Smooth muscle cell (in vitro differentiated cells): ENCODE measurements around the gene PLSCR3. TPM values are rescaled to one million over a fixed set of nuclear protein-coding genes. Genes with fewer than 3 reads are reported as not detected.

Experiments used
- DNase-seq: peaks from one replicate; lab custom pipeline; 2025; ENCODE audit not compliant: unreplicated experiment; lab: John Stamatoyannopoulos, UW
- H2AFZ ChIP-seq: fragments of 200-600 bp; sonication (generic); 2 replicates; pipeline ENCODE4 v1.6.0; 2016; ENCODE audit warnings: antibody characterized with exemption, low read depth, mild to moderate bottlenecking
- H3F3A ChIP-seq: fragments of 200-600 bp; sonication (generic); 2 replicates; pipeline ENCODE4 v1.6.0; 2017; ENCODE audit warnings: antibody characterized with exemption, low read depth
- H3K27ac ChIP-seq: fragments of 200-600 bp; sonication (generic); 2 replicates; pipeline ENCODE4 v1.5.1; 2016; ENCODE audit warnings: low read depth, mild to moderate bottlenecking
- H3K27me3 ChIP-seq: fragments of 200-600 bp; sonication (generic); 2 replicates; pipeline ENCODE4 v1.6.1; 2016; ENCODE audit warnings: low read depth, mild to moderate bottlenecking
- H3K36me3 ChIP-seq: fragments of 200-600 bp; sonication (generic); 2 replicates; pipeline ENCODE4 v1.5.1; 2016; ENCODE audit warnings: low read depth
- H3K4me1 ChIP-seq: fragments of 200-600 bp; sonication (generic); 2 replicates; pipeline ENCODE4 v1.5.1; 2016; ENCODE audit warnings: low read depth
- H3K4me2 ChIP-seq: fragments of 200-600 bp; sonication (generic); 2 replicates; pipeline ENCODE4 v1.6.0; 2016; ENCODE audit warnings: mild to moderate bottlenecking
- H3K4me3 ChIP-seq: fragments of 200-600 bp; sonication (generic); 2 replicates; pipeline ENCODE4 v1.5.1; 2016; ENCODE audit warnings: mild to moderate bottlenecking
- H3K79me2 ChIP-seq: fragments of 200-600 bp; sonication (generic); 2 replicates; pipeline ENCODE4 v1.6.0; 2016; ENCODE audit warnings: low read depth, mild to moderate bottlenecking
- H3K9ac ChIP-seq: fragments of 200-600 bp; sonication (generic); 2 replicates; pipeline ENCODE4 v1.6.0; 2016; ENCODE audit warnings: low read depth
- H3K9me3 ChIP-seq: fragments of 200-600 bp; sonication (generic); replicated peaks from 2 replicates; pipeline ENCODE4 v1.5.1; 2016; ENCODE audit warnings: low read depth
- H4K20me1 ChIP-seq: fragments of 200-600 bp; sonication (generic); 2 replicates; pipeline ENCODE4 v1.6.0; 2016; ENCODE audit warnings: low read depth
- WGBS: methylation state at CpG from one replicate; pipeline ENCODE4 v1.1.7; 2016; ENCODE audit warnings: low lambda C conversion rate; 5-methylcytosine and 5-hydroxymethylcytosine counted together
- polyA plus RNA-seq: library from polyadenylated mRNA; unstranded; fragments of >200 nt; fragmentation: Nextera tagmentation; extraction: Ambion mirVana; gene quantifications from 2 replicates; pipeline ENCODE4 v1.2.1, GENCODE V29; 2016
- total RNA-seq: library from RNA; depleted of rRNA; stranded (reverse); fragments of >200 nt; gene quantifications from 2 replicates; pipeline ENCODE4 v1.2.3, GENCODE V29; 2014
- TF ChIP-seq, protein P1 (sequence below): fragments of 200-600 bp; sonication (generic); IDR thresholded peaks from 2 replicates; pipeline ENCODE4 v1.5.1; 2017; ENCODE audit warnings: borderline replicate concordance, mild to moderate bottlenecking, antibody characterized with exemption; ENCODE audit not compliant: insufficient read depth, poor library complexity, severe bottlenecking

PLSCR3 gene
- 29.3 and 34.7 TPM in 2 replicates for total RNA-seq
- polyA plus RNA-seq: 110 and 122 TPM in 2 replicates

DNA sequence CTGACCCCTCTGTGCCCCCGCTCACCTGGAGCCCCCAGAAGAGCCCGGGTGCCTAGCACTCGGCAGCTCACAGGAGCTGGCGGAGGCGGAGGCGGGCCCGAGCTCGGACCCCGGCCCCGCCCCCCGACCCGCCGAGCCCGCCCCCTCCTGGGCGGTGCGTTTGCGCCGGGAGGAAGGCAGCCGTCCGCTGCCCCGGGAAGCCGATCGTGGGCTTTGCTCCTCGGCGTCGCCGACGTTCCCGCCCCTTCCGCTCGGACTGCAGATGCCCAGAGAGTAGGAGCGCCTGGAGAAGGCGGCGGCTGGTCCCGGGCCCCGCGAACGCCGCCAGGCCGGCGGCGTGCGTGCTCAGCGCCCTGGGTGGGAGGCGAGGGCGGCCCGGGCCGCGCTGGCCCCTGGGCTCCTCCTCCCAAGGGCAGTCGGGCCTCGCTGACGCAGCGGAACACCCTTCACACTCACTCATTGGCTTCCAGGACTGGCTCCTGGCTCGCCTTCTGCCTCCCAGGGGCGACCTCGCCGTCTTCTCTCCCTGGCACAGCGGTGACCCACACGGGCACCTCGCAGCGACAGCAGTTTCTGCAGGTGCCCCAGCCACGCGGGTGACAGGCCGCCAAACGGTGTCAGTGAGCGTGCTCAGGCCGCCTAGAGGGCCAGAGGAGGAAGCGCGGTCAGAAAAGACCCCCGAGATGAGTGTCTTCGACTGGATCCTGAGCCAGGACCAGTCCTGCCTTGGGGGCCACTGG is at the start of gene PLSCR3:
PLSCR3 (minus strand) TSS at position 74 of the 740 bp plus-strand sequence. CDS start 415 bp downstream, outside the sequence.
- H3K9me3 ChIP-seq: no peaks in the 10 kb centered on the region
- H3K27me3 ChIP-seq: no peaks in the 10 kb centered on the region
- H3K4me2 ChIP-seq: peak within 1 kb of the TSS; percentile 98
- under 1% methylated on average over 27 of the region's 71 CpGs for WGBS
- H4K20me1 ChIP-seq: peaks cover 18% of the 10 kb centered on the region
- no peaks in the 10 kb centered on the region for H3K36me3 ChIP-seq
- H3F3A ChIP-seq: peaks cover 4% of the 10 kb centered on the region
- H2AFZ ChIP-seq: peak within 1 kb of the TSS; percentile 82
- peak within 1 kb of the TSS; percentile 93 for H3K4me3 ChIP-seq
- TF ChIP-seq, protein P1, sequence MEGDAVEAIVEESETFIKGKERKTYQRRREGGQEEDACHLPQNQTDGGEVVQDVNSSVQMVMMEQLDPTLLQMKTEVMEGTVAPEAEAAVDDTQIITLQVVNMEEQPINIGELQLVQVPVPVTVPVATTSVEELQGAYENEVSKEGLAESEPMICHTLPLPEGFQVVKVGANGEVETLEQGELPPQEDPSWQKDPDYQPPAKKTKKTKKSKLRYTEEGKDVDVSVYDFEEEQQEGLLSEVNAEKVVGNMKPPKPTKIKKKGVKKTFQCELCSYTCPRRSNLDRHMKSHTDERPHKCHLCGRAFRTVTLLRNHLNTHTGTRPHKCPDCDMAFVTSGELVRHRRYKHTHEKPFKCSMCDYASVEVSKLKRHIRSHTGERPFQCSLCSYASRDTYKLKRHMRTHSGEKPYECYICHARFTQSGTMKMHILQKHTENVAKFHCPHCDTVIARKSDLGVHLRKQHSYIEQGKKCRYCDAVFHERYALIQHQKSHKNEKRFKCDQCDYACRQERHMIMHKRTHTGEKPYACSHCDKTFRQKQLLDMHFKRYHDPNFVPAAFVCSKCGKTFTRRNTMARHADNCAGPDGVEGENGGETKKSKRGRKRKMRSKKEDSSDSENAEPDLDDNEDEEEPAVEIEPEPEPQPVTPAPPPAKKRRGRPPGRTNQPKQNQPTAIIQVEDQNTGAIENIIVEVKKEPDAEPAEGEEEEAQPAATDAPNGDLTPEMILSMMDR: peak; percentile 32
- DNase-seq: peak; percentile 59
- H3K27ac ChIP-seq: peak within 1 kb of the TSS; percentile 77
- H3K4me1 ChIP-seq: peaks cover 9% of the 10 kb centered on the region
- no peaks in the 10 kb centered on the region for H3K79me2 ChIP-seq
- H3K9ac ChIP-seq: peak within 1 kb of the TSS; percentile 90

DNA sequence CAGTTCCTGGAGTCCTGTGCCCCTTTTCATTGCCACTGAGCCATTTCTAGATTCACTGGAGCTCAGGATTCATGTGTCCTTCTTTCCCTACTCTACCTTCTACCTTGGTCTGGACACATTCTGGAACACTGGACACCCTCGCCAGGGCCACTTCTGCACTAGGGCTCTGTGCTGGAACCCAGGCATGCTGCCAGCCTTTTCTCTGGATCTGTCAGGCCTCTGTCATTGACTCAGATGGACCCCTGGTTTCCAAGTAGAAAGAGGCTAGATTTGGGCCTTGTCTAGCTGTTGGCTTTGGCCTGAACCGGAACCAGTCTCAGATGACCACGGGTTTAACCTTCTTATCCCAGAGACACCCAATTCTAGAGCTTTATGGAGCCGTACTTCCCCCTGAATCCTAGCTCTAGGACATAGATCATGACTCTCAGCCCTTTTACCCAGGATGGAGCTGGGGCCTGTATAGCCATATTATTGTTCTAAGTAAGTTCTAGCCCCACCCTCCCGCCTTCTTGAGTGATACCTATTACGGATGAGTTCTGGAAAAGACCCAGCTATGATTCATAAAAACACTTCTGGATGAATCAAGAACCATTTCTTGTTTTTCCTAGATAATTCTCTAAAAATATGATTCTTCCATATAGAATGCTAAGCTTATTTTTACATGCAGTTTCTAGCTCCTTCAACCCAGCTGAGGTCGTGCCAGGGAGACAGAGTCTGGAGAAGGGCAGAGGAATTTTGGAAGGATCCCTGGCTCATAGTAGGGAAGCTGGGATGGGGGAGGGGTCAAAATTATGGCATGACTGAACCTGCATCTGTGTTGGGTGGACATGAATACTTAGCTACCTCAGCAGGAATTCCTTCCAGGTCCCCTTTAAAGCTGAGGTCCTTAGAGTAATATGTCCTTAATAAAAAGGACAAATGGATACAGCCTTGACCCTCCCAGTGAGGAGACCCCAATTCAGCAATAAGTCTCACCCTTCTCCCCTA is 49.5 kb upstream of the PLSCR3 start:
- no peaks in the 10 kb centered on the region for H3K36me3 ChIP-seq
- no peak overlapping the region for H2AFZ ChIP-seq
- peaks cover 3% of the 10 kb centered on the region for H3K27me3 ChIP-seq
- H3K4me1 ChIP-seq: peaks cover 16% of the 10 kb centered on the region
- H4K20me1 ChIP-seq: peaks cover 12% of the 10 kb centered on the region
- H3K27ac ChIP-seq: no peak overlapping the region
- H3K9me3 ChIP-seq: no peaks in the 10 kb centered on the region
- no peak overlapping the region for H3K4me2 ChIP-seq
- no peak overlapping the region for H3K9ac ChIP-seq
- TF ChIP-seq, protein P1: no peak
- 76% methylated on average over 7 of the region's 7 CpGs for WGBS
- no peak overlapping the region for H3K4me3 ChIP-seq
- DNase-seq: no peak
- peaks cover 16% of the 10 kb centered on the region for H3F3A ChIP-seq
- H3K79me2 ChIP-seq: no peaks in the 10 kb centered on the region

DNA sequence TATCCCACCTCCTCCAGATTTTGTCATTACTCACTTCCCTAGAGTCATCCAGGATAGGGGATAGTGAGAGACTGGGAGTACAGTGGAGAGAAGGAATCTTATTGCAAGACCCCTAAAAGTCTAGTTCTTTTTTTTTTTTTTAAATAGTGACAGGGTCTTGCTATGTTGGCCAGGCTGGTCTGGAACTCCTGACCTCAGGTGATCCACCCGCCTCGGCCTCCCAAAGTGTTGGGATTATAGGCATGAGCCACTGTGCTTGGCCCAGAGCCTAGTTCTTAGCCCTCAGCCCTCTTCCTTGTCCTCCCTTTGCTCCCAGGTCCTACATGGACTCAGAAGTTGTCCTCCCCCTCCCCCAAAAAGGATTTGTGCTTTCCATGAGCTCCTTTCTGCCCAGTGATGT is 47.8 kb upstream of the PLSCR3 start:
- Histone ChIP-seq H3K9ac (no peak overlapping the region), H2AFZ (no peak overlapping the region), H3K9me3 (no peaks in the 10 kb centered on the region), H3K4me1 (peaks cover 27% of the 10 kb centered on the region), H4K20me1 (peaks cover 12% of the 10 kb centered on the region), H3K4me3 (no peak overlapping the region), H3K79me2 (no peaks in the 10 kb centered on the region), H3K27me3 (peaks cover 3% of the 10 kb centered on the region), H3K4me2 (no peak overlapping the region), H3F3A (peaks cover 16% of the 10 kb centered on the region), H3K27ac (no peak overlapping the region), H3K36me3 (no peaks in the 10 kb centered on the region)
- 91% methylated on average over 2 of the region's 2 CpGs for WGBS
- TF ChIP-seq, protein P1: no peak
- no peak for DNase-seq
